ENCODE data around the gene BTAF1.

Gene BTAF1

GRCh38 chr10:92074126-92074887 is 150.7 kb downstream of the BTAF1 start:
- Histone ChIP-seq H3K27ac (ENCODE audit: insufficient read depth, low read depth, low read length, poor library complexity, severe bottlenecking) (no peak overlapping the region), H3K4me1 (ENCODE audit: control insufficient read depth, insufficient read depth, low read length) (no peaks in the 10 kb centered on the region), H3K36me3 (ENCODE audit: control insufficient read depth, insufficient read depth, low read length) (no peaks in the 10 kb centered on the region), H3K27me3 (ENCODE audit: control insufficient read depth, insufficient read depth, low read length, poor library complexity, severe bottlenecking) (no peaks in the 10 kb centered on the region), H3K4me3 (ENCODE audit: insufficient read depth, low read depth, low read length) (no peak overlapping the region), H3K9me3 (ENCODE audit: control insufficient read depth, low read length) (no peaks in the 10 kb centered on the region)
- WGBS, 2 experiments, result 93 to 96% methylated on average over 5 to 6 of the region's 6 CpGs

GRCh38 chr10:92075829-92076228 is 152.3 kb downstream of the BTAF1 start:
- no peaks in the 10 kb centered on the region for H3K9me3 ChIP-seq (ENCODE audit: control insufficient read depth, low read length)
- no peaks in the 10 kb centered on the region for H3K27me3 ChIP-seq (ENCODE audit: control insufficient read depth, insufficient read depth, low read length, poor library complexity, severe bottlenecking)
- no peaks in the 10 kb centered on the region for H3K36me3 ChIP-seq (ENCODE audit: control insufficient read depth, insufficient read depth, low read length)
- H3K4me1 ChIP-seq (ENCODE audit: control insufficient read depth, insufficient read depth, low read length), result no peaks in the 10 kb centered on the region
- H3K27ac ChIP-seq (ENCODE audit: insufficient read depth, low read depth, low read length, poor library complexity, severe bottlenecking), result no peak overlapping the region
- H3K4me3 ChIP-seq (ENCODE audit: insufficient read depth, low read depth, low read length), result no peak overlapping the region

DNA sequence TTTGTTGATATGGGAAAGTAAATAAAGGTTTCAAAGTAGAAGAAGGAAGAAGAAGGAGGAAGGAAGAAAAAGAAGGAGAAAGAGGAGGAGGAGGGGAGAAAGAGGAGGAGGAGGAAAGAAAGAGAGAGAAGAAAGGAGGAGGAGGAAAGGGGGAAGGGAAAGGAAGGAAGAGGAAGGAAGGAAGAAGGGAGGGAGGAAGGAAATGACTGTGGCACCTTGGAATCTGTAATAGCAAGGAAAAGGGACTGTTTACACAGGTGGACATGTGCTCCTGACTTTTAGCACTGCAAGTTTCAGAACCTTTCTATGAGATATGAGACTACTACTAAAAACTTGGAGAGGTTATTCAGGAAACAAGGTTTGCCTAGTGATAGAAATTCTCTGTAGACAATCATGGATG is 153.2 kb downstream of the BTAF1 start:
- Histone ChIP-seq H3K27ac (ENCODE audit: insufficient read depth, low read depth, low read length, poor library complexity, severe bottlenecking) (no peak overlapping the region), H3K27me3 (ENCODE audit: control insufficient read depth, insufficient read depth, low read length, poor library complexity, severe bottlenecking) (no peaks in the 10 kb centered on the region), H3K4me1 (ENCODE audit: control insufficient read depth, insufficient read depth, low read length) (no peaks in the 10 kb centered on the region), H3K36me3 (ENCODE audit: control insufficient read depth, insufficient read depth, low read length) (no peaks in the 10 kb centered on the region), H3K9me3 (ENCODE audit: control insufficient read depth, low read length) (no peaks in the 10 kb centered on the region), H3K4me3 (ENCODE audit: insufficient read depth, low read depth, low read length) (no peak overlapping the region)

GRCh38 chr10:92079003-92079402 is 155.4 kb downstream of the BTAF1 start:
- 97 to 98% methylated on average over 6 of the region's 6 CpGs for WGBS, 2 experiments
- Histone ChIP-seq H3K36me3 (ENCODE audit: control insufficient read depth, insufficient read depth, low read length) (no peaks in the 10 kb centered on the region), H3K4me1 (ENCODE audit: control insufficient read depth, insufficient read depth, low read length) (no peaks in the 10 kb centered on the region), H3K27me3 (ENCODE audit: control insufficient read depth, insufficient read depth, low read length, poor library complexity, severe bottlenecking) (no peaks in the 10 kb centered on the region), H3K27ac (ENCODE audit: insufficient read depth, low read depth, low read length, poor library complexity, severe bottlenecking) (no peak overlapping the region), H3K4me3 (ENCODE audit: insufficient read depth, low read depth, low read length) (no peak overlapping the region), H3K9me3 (ENCODE audit: control insufficient read depth, low read length) (no peaks in the 10 kb centered on the region)

Data from ectodermal cell (in vitro differentiated cells).